Fibroblast of lung (primary cell): ENCODE results near the gene PTPN5. TPM values are rescaled to one million over a fixed set of nuclear protein-coding genes. Genes with fewer than 3 reads are reported as not detected.

Experiments used
- DNase-seq, 2 donors: peaks; one replicate each; pipeline versions ENCODE4 v3.0.0 to v3.0.0-alpha.2; 2010; ENCODE audit warnings: low read depth in 2 of 2
- H2AFZ ChIP-seq: 2 replicates; pipeline ENCODE4 v1.5.1; 2012; ENCODE audit warnings: low read length, control low read depth, inconsistent platforms
- H3K27ac ChIP-seq: 2 replicates; pipeline ENCODE4 v1.5.1; 2011; ENCODE audit warnings: low read length, control low read depth; ENCODE audit not compliant: insufficient read depth
- H3K27me3 ChIP-seq: 2 replicates; pipeline ENCODE4 v1.5.1; 2011; ENCODE audit warnings: mild to moderate bottlenecking, low read length; ENCODE audit not compliant: control insufficient read depth, insufficient read depth
- H3K36me3 ChIP-seq: 2 replicates; pipeline ENCODE4 v1.5.1; 2011; ENCODE audit warnings: low read length; ENCODE audit not compliant: control insufficient read depth, insufficient read depth
- H3K4me1 ChIP-seq: 2 replicates; pipeline ENCODE4 v1.5.1; 2011; ENCODE audit warnings: low read length; ENCODE audit not compliant: control insufficient read depth, insufficient read depth; ENCODE audit errors: extremely low read depth
- H3K4me2 ChIP-seq: 2 replicates; pipeline ENCODE4 v1.5.1; 2011; ENCODE audit warnings: low read length, control low read depth; ENCODE audit not compliant: insufficient read depth; ENCODE audit errors: extremely low read depth
- H3K4me3 ChIP-seq, 4 experiments: fragments of 200-600 bp in 1 of 4; sonication (generic) in 1 of 4; replicated peaks in 1 of 4; 2 replicates each; pipeline ENCODE4 v1.5.1; 2011 to 2016; ENCODE audit warnings: low read length in 4 of 4, low read depth in 3 of 4, mild to moderate bottlenecking in 3 of 4, control low read depth in 2 of 4, inconsistent platforms in 1 of 4, mixed read lengths in 1 of 4; ENCODE audit not compliant: insufficient read depth in 1 of 4; ENCODE audit errors: control extremely low read depth in 1 of 4
- H3K79me2 ChIP-seq: 2 replicates; pipeline ENCODE4 v1.5.1; 2012; ENCODE audit warnings: mild to moderate bottlenecking, low read length, inconsistent platforms; ENCODE audit not compliant: control insufficient read depth, insufficient read depth
- H3K9ac ChIP-seq: 2 replicates; pipeline ENCODE4 v1.5.1; 2011; ENCODE audit warnings: mild to moderate bottlenecking, low read length, control low read depth; ENCODE audit not compliant: insufficient read depth
- H3K9me3 ChIP-seq: 2 replicates; pipeline ENCODE4 v1.5.1; 2012; ENCODE audit warnings: low read depth, low read length; ENCODE audit not compliant: control insufficient read depth, insufficient read depth
- H4K20me1 ChIP-seq: 2 replicates; pipeline ENCODE4 v1.5.1; 2011; ENCODE audit warnings: low read length; ENCODE audit not compliant: control insufficient read depth, insufficient read depth; ENCODE audit errors: extremely low read depth
- EZH2 ChIP-seq: IDR thresholded peaks from 2 replicates; pipeline ENCODE4 v1.5.1; 2012; ENCODE audit warnings: low read length, control low read depth, mild to moderate bottlenecking; ENCODE audit errors: missing control alignments
- polyA plus RNA-seq, 2 donors: library from polyadenylated mRNA; depleted of rRNA in 1 of 2; stranded (reverse) in 1 of 2; unstranded in 1 of 2; fragments of >200 nt; gene quantifications; 2 replicates each; pipeline ENCODE4 v1.2.1, GENCODE V29; 2011 to 2012; ENCODE audit warnings: missing spikeins in 1 of 2
- total RNA-seq: library from RNA; depleted of rRNA; stranded (reverse); fragments of >200 nt; gene quantifications from 2 replicates; pipeline ENCODE4 v1.2.1, GENCODE V29; 2014
- TF ChIP-seq, protein P1 (sequence below), 2 donors: IDR thresholded peaks in 1 of 2; conservative IDR thresholded peaks in 1 of 2; 1 replicate in 1 of 2; 2 replicates in 1 of 2; pipeline ENCODE4 v1.5.1; 2011 to 2012; ENCODE audit warnings: low read length in 2 of 2, control low read depth in 1 of 2, inconsistent platforms in 1 of 2, low read depth in 1 of 2, mild to moderate bottlenecking in 1 of 2

The PTPN5 gene
- total and polyA plus RNA-seq, 2 donors (not counting 1 experiment from before 2014, with no cell fraction given): not detected

DNA sequence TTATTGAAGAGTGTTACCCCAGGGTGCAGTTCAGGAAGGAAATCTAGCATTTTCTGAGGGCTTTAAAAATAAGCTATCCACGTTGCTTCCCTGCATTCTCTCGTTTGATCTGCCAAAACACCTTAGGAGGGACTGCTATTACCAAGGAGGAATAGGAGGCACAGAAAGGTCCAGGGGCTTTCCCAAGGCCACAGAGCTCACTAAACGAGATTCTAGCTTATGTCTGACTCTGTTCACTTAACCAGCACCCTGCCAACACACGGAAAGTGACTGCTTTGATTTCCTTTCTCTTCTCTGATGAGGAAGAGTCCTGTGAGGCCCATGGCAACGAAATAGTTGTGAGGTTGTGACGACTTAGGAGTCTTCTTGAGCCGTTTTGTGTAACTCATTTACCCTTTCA, 3.4 kb upstream of the PTPN5 start:
- Histone ChIP-seq H3K27ac (no peak overlapping the region), H3K4me2 (no peak overlapping the region), H4K20me1 (no peaks in the 10 kb centered on the region), H3K27me3 (peaks cover 11% of the 10 kb centered on the region), H3K9me3 (no peaks in the 10 kb centered on the region), H3K36me3 (no peaks in the 10 kb centered on the region), H3K79me2 (no peaks in the 10 kb centered on the region), H3K4me1 (no peaks in the 10 kb centered on the region), H2AFZ (no peak overlapping the region), H3K4me3 (no peak overlapping the region), H3K9ac (no peak overlapping the region)
- DNase-seq: no peak
- no peak for TF ChIP-seq EZH2
- TF ChIP-seq, protein P1, sequence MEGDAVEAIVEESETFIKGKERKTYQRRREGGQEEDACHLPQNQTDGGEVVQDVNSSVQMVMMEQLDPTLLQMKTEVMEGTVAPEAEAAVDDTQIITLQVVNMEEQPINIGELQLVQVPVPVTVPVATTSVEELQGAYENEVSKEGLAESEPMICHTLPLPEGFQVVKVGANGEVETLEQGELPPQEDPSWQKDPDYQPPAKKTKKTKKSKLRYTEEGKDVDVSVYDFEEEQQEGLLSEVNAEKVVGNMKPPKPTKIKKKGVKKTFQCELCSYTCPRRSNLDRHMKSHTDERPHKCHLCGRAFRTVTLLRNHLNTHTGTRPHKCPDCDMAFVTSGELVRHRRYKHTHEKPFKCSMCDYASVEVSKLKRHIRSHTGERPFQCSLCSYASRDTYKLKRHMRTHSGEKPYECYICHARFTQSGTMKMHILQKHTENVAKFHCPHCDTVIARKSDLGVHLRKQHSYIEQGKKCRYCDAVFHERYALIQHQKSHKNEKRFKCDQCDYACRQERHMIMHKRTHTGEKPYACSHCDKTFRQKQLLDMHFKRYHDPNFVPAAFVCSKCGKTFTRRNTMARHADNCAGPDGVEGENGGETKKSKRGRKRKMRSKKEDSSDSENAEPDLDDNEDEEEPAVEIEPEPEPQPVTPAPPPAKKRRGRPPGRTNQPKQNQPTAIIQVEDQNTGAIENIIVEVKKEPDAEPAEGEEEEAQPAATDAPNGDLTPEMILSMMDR (conservative IDR thresholded peaks at IDR 0.05 in 1 of 2, IDR thresholded peaks at IDR 0.05 in 1 of 2; ENCODE audit: low read depth in 1 of 2, low read length in 2 of 2): no peak

- Histone ChIP-seq H3K4me3 (no peak overlapping the region), H2AFZ (no peak overlapping the region), H3K4me1 (no peaks in the 10 kb centered on the region), H4K20me1 (no peaks in the 10 kb centered on the region), H3K27ac (no peak overlapping the region), H3K27me3 (peaks cover 12% of the 10 kb centered on the region), H3K9ac (no peak overlapping the region), H3K36me3 (no peaks in the 10 kb centered on the region), H3K4me2 (no peak overlapping the region), H3K9me3 (no peaks in the 10 kb centered on the region), H3K79me2 (no peaks in the 10 kb centered on the region)
- DNase-seq: no peak
- no peak for TF ChIP-seq EZH2
- TF ChIP-seq, protein P1 (conservative IDR thresholded peaks at IDR 0.05 in 1 of 2, IDR thresholded peaks at IDR 0.05 in 1 of 2; ENCODE audit: low read depth in 1 of 2, low read length in 2 of 2): no peak
These were observed 1.2 kb upstream of the PTPN5 start for GRCh38 chr11:18792827-18793226.

DNA sequence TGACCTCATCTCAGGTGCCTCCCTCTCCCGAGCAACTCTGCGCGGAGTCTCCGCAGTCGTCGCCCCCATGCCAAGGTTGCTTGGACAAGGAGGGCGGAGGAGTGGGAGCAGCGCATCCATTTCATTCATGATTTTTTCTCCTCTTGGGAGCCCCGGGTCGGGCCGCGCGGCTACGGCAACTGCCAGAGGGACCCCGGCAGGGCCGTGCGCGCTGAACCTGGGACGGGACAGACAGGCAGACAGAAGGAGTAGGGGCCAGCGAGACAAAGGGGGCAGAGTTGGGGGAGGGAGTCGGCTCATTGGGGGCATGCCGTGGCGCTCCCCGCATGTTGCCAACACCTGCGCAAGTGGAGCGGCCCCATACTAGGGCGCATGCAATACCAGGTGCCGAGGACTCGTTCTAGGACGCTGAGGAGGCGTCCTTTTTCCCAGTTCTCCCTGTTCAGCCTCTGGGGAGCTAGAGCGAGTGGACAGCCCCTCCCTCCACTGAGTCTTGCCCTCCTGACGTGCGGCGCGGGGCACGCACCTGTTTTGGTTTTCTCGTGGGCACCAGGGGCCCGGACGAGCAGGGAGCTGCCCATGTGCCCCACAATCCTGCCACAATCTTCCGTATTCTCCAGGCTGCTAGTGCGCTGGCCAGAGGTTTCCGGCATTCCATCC, 501 bp upstream of the PTPN5 start:
- H3K9ac ChIP-seq: no peak overlapping the region
- H3K36me3 ChIP-seq: no peaks in the 10 kb centered on the region
- no peak overlapping the region for H3K27ac ChIP-seq
- H2AFZ ChIP-seq: no peak overlapping the region
- H3K4me2 ChIP-seq: no peak overlapping the region
- TF ChIP-seq EZH2: peak; percentile 21
- TF ChIP-seq, protein P1 (conservative IDR thresholded peaks at IDR 0.05 in 1 of 2, IDR thresholded peaks at IDR 0.05 in 1 of 2; ENCODE audit: low read depth in 1 of 2, low read length in 2 of 2): no peak
- DNase-seq: peak in 1 of 2 donors; percentile 4
- H3K9me3 ChIP-seq: no peaks in the 10 kb centered on the region
- no peaks in the 10 kb centered on the region for H4K20me1 ChIP-seq
- peaks cover 12% of the 10 kb centered on the region for H3K27me3 ChIP-seq
- H3K4me1 ChIP-seq: no peaks in the 10 kb centered on the region
- H3K79me2 ChIP-seq: no peaks in the 10 kb centered on the region
- peak overlapping the region in 1 of 4 experiments; percentile 4 for H3K4me3 ChIP-seq
